ENCODE data around the gene OR7C2. TPM values are rescaled to one million over a fixed set of nuclear protein-coding genes. Genes with fewer than 3 reads are reported as not detected.
"Not testable (repeated sequence)": the region's sequence is repeated elsewhere in the genome, so short reads cannot be mapped to it uniquely, and the experiment has no call there.

Gene OR7C2
- not detected for polyA plus RNA-seq (ENCODE audit: insufficient read length)
- long read RNA-seq, donor 1, result 0 reads
- long read RNA-seq, donor 2, result 0 reads
- long read RNA-seq, donor 3, result 0 reads
- long read RNA-seq, donor 4, result 0 reads
- long read RNA-seq, donor 5, result 0 reads
- long read RNA-seq, donor 6, result 0 reads
- long read RNA-seq, donor 7, result 0 reads
- long read RNA-seq, donor 8, result 0 reads

GRCh38 chr19:14941189-14941588, at the start of gene OR7C2:
TSS of gene OR7C2 (plus strand) at chr19:14941489. CDS start at chr19:14941489, 0 bp downstream.
- DNase-seq, result no peak

GRCh38 chr19:14901675-14902260, 39.5 kb upstream of the OR7C2 start:
- no peak for DNase-seq

GRCh38 chr19:14906711-14907110, 34.6 kb upstream of the OR7C2 start:
- DNase-seq, result no peak

GRCh38 chr19:14915116-14915515, 26.2 kb upstream of the OR7C2 start:
- DNase-seq, result no peak

- DNase-seq, result no peak
These were observed 24.4 kb upstream of the OR7C2 start for GRCh38 chr19:14916848-14917247.

GRCh38 chr19:14933506-14933905, 7.8 kb upstream of the OR7C2 start:
- no peak for DNase-seq

- DNase-seq, result no peak
These were observed 1.0 kb upstream of the OR7C2 start for GRCh38 chr19:14940266-14940665.

- no peak for DNase-seq
These were observed 2.3 kb downstream of the OR7C2 start for GRCh38 chr19:14943601-14944000.

GRCh38 chr19:14944456-14944855, 3.2 kb downstream of the OR7C2 start:
- DNase-seq, result no peak

- DNase-seq, result not testable (repeated sequence)
These were observed 8.1 kb downstream of the OR7C2 start for GRCh38 chr19:14949413-14949812.

GRCh38 chr19:14949876-14950275, 8.6 kb downstream of the OR7C2 start:
- no peak for DNase-seq

GRCh38 chr19:14950421-14950820, 9.1 kb downstream of the OR7C2 start:
- DNase-seq, result no peak

- DNase-seq, result no peak
These were observed 11.5 kb downstream of the OR7C2 start for GRCh38 chr19:14952767-14953166.

GRCh38 chr19:14954071-14954655, 12.9 kb downstream of the OR7C2 start:
- no peak for DNase-seq

- no peak for DNase-seq
These were observed 16.2 kb downstream of the OR7C2 start for GRCh38 chr19:14957464-14957863.

GRCh38 chr19:14959263-14959662, 18.0 kb downstream of the OR7C2 start:
- no peak for DNase-seq

GRCh38 chr19:14961956-14962685, 20.8 kb downstream of the OR7C2 start:
- DNase-seq, result no peak

GRCh38 chr19:14968247-14968646, 27.0 kb downstream of the OR7C2 start:
- no peak for DNase-seq

GRCh38 chr19:14971474-14971873, 30.2 kb downstream of the OR7C2 start:
- DNase-seq, result no peak

- no peak for DNase-seq
These were observed 31.4 kb downstream of the OR7C2 start for GRCh38 chr19:14972676-14973075.

GRCh38 chr19:14974488-14974887, 33.2 kb downstream of the OR7C2 start:
- no peak for DNase-seq

- no peak for DNase-seq
These were observed 35.8 kb downstream of the OR7C2 start for GRCh38 chr19:14977128-14977527.

GRCh38 chr19:14978161-14978776, 37.0 kb downstream of the OR7C2 start:
- no peak for DNase-seq
